Small intestine (tissue), 7 donors: Measurements from ENCODE around the gene SLC4A2. TPM values are rescaled to one million over a fixed set of nuclear protein-coding genes. Genes with fewer than 3 reads are reported as not detected.
A peak's percentile ranks its signal among the peaks of the same experiment; 100 is the strongest.

Experiments
- DNase-seq, 2 donors: peaks; one replicate each; pipeline versions ENCODE4 v3.0.0 to v3.0.0-alpha.2; 2013
- FAIRE-seq: peaks from 2 replicates; lab custom pipeline; 2012; peaks lifted over from hg19 to GRCh38; lab: Jason Lieb, UNC
- H3K27ac ChIP-seq, 3 donors: one replicate each; pipeline ENCODE4 v1.5.1; 2013; ENCODE audit warnings: low read length in 2 of 3, mild to moderate bottlenecking in 2 of 3, control low read depth in 1 of 3, inconsistent platforms in 1 of 3, low read depth in 1 of 3, moderate library complexity in 1 of 3
- H3K27me3 ChIP-seq, 3 donors: one replicate each; pipeline ENCODE4 v1.6.1; 2013; ENCODE audit warnings: low read length in 3 of 3, inconsistent platforms in 1 of 3; ENCODE audit not compliant: control insufficient read depth in 3 of 3, insufficient read depth in 3 of 3
- H3K36me3 ChIP-seq, 3 donors: one replicate each; pipeline ENCODE4 v1.6.1; 2013; ENCODE audit warnings: low read length in 3 of 3, inconsistent platforms in 1 of 3, low read depth in 1 of 3, mild to moderate bottlenecking in 1 of 3, moderate library complexity in 1 of 3; ENCODE audit not compliant: control insufficient read depth in 3 of 3, insufficient read depth in 2 of 3
- H3K4me1 ChIP-seq, 3 donors: one replicate each; pipeline ENCODE4 v1.6.1; 2013; ENCODE audit warnings: low read length in 2 of 3, inconsistent platforms in 1 of 3, low read depth in 1 of 3, mild to moderate bottlenecking in 1 of 3, moderate library complexity in 1 of 3; ENCODE audit not compliant: control insufficient read depth in 3 of 3, insufficient read depth in 2 of 3
- H3K4me3 ChIP-seq, 3 donors: one replicate each; pipeline ENCODE4 v1.5.1; 2013; ENCODE audit warnings: low read length in 3 of 3, control low read depth in 1 of 3, inconsistent platforms in 1 of 3, low read depth in 1 of 3, mild to moderate bottlenecking in 1 of 3, moderate library complexity in 1 of 3
- H3K9me3 ChIP-seq, 2 donors: one replicate each; pipeline ENCODE4 v1.6.1; 2013; ENCODE audit warnings: low read depth in 1 of 2, low read length in 1 of 2; ENCODE audit not compliant: control insufficient read depth in 2 of 2, insufficient read depth in 1 of 2
- WGBS, 3 donors: extraction: QIAGEN DNeasy Blood & Tissue Kit; methylation state at CpG; one replicate each; pipeline ENCODE4 v1.1.7; 2013; 5-methylcytosine and 5-hydroxymethylcytosine counted together
- polyA plus RNA-seq, 4 donors: library from polyadenylated mRNA; stranded (reverse) in 3 of 4; unstranded in 1 of 4; fragments of 200-250 nt in 3 of 4; fragments of 120-200 nt in 1 of 4; gene quantifications; one replicate each; pipeline versions ENCODE4 v1.2.1 to v1.2.3, GENCODE V29; 2013
- donor health status: healthy with polysubstance abuse.
- donor health status: control.
- donor health status: control.
- donor health status: Bipolar disorder and iron deficiency.
- donor health status: healthy.

The SLC4A2 gene
- polyA plus RNA-seq, 4 donors, result 91.5 to 132 (median 103) TPM

DNA sequence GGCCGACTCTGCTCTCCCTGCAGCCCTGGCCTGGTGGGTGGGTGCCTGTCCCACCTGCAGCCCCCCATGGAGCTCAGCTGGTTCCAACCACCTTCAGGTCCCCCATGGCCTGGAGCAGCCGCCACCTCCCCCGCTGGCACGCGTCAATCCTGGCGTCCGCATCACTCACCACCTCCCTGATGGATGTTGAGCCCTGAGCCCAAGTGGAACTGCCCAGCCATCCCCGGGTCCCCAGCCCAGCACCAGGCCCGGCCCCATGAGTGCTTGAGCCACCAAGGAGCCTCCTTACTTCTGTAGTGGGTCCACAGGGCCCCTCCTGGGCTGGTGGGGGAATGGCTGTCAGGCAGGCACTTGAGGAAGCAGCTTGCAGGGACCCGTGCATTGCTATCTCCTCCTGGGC, 41.5 kb downstream of the SLC4A2 start:
- Histone ChIP-seq H3K27me3 (no peaks in the 10 kb centered on the region), H3K9me3 (no peaks in the 10 kb centered on the region), H3K27ac (no peak overlapping the region), H3K36me3 (peaks cover 0 to 41% (median 0%) of the 10 kb centered on the region in 3 donors), H3K4me1 (peaks cover 0 to 2% (median 0%) of the 10 kb centered on the region in 3 donors), H3K4me3 (no peak overlapping the region)
- 90 to 92% (median 91%) methylated on average over 10 of the region's 10 CpGs for WGBS, 3 donors
- FAIRE-seq (no peak), DNase-seq (no peak)

DNA sequence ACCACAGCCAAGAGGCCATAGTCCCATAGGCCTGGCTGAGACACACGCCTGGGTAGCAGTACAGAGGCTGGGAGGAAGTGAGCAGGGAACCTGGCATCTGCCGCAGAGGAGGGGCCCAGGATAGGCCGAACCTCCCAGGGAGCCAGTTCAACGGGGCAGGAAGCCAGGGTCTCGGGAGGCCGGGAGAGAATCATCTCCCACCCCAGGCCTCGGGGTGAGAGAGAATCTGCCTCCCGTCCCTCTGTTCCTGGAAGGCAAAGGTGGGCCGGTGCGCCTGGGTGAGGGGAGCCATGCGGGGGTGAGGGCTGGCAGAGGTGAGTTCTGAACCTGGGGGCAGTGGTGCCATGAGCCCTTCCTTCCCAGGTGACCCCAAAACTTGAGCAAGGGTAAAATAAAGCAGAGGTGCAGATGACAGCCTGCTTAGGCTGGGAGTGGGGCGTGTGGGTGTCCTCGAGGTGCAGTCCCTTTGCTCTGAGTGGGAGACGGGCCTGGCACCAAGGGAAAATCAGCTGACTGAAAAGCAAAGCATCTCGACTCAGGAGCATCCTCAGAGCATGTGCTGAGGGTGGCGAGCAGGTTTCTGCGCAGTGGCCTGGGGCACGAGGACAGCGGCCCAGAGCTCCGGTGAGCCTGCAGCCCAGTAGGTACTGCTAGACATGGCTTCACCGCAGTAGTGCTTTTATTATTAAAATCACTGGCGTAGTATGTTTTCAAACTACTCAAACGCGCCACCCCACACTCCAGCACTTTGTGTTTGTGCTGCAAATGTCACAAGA, 42.4 kb downstream of the SLC4A2 start:
- no peak overlapping the region for H3K27ac ChIP-seq
- H3K9me3 ChIP-seq, result no peaks in the 10 kb centered on the region
- no peak overlapping the region for H3K4me3 ChIP-seq
- no peak for DNase-seq
- no peaks in the 10 kb centered on the region for H3K27me3 ChIP-seq
- FAIRE-seq, result no peak
- WGBS, 3 donors, result 84 to 92% (median 91%) methylated on average over 24 of the region's 24 CpGs
- peaks cover 0 to 42% (median 0%) of the 10 kb centered on the region in 3 donors for H3K36me3 ChIP-seq
- peaks cover 0 to 2% (median 0%) of the 10 kb centered on the region in 3 donors for H3K4me1 ChIP-seq

DNA sequence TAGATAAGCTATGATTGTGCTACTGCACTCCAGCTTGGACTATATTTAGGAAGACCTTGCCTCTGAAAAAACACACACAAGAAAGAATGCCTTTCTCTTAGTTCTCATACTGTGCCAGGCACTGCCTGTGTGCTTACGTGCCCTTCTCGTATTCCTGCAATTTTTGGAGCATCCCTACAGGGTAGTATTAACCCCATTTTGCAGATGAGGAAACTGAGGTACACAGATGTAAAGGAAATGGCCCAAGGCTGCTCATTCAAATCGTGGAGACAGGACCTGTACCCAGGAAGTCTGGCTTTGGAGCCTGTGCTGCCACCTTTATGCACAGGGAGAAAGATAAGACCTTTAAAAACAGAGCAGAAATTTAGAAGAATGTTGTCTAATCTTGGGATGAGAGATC, 43.6 kb downstream of the SLC4A2 start:
- Histone ChIP-seq H3K27ac (no peak overlapping the region), H3K4me3 (no peak overlapping the region), H3K9me3 (no peaks in the 10 kb centered on the region), H3K4me1 (peaks cover 0 to 2% (median 0%) of the 10 kb centered on the region in 3 donors), H3K27me3 (no peaks in the 10 kb centered on the region), H3K36me3 (peaks cover 0 to 37% (median 0%) of the 10 kb centered on the region in 3 donors)
- no peak for DNase-seq
- FAIRE-seq, result no peak
- 79 to 85% (median 80%) methylated on average over 3 of the region's 3 CpGs for WGBS, 3 donors

DNA sequence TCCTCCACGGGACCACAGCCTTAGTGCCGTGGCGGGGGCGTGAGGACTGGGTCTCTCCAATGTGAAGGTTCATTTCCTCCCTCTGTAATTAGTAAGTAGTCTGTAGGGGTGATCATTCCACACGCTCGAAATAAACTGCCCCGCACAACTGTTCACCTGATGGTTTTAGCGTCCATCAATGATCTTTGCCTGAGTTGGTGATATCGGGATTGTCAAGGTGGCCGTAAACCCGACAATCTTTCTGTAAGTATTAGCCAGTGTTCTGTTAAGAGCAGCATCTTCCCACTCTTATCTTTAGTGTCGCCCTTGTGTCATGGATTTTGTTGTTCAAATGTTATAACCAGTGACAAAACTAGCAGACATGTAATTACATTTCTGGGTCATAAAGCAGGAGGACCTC, 44.6 kb downstream of the SLC4A2 start:
- FAIRE-seq, result no peak
- WGBS, 3 donors, result 83 to 88% (median 88%) methylated on average over 12 of the region's 12 CpGs

DNA sequence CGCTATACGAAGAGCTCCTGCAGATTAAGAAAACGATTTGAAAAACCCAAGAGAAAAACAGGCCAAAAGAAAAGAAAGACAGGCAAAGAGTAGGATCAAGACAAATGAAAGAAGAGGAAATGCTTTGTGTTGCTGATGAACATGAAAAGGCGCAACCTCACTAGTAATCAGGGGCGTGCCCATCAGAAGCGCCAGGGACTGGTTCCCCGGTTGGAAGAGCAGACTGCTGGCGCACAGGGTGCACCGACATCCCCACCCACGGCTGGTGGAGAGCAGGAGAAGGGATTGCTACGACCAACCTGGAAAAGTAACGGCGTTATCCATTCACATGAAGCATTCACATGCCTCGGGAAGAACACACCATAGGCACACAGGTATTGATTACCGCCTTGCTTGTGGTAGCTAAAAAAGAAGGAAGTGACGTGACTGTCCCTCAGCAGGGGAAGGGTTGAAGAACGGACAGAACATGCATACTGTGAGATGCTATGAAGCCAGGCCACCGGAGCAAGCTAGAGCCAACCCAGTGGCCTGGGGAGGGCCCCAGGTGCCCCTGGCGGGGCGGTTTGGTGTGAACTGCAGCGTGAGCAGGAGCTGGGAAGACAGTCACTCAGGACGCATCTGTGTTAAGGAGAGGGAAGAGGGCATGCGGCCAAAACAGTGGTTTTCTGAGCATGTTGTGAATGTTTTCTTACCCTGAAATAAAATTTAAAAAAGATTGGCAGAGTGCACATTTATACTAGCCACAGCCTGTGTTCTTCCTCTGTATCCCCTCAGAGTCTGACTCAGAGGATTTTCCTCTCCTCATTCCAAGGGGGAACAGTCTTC, 45.2 kb downstream of the SLC4A2 start:
- Histone ChIP-seq H3K27me3 (no peaks in the 10 kb centered on the region), H3K27ac (no peak overlapping the region), H3K36me3 (peaks cover 0 to 36% (median 0%) of the 10 kb centered on the region in 3 donors), H3K9me3 (no peaks in the 10 kb centered on the region), H3K4me3 (no peak overlapping the region), H3K4me1 (no peaks in the 10 kb centered on the region)
- FAIRE-seq (no peak), DNase-seq (no peak)
- WGBS, 3 donors, result 78 to 88% (median 85%) methylated on average over 23 of the region's 23 CpGs

More for the DNA sequence above, 44.6 kb downstream of the SLC4A2 start:
- no peaks in the 10 kb centered on the region for H3K27me3 ChIP-seq
- H3K9me3 ChIP-seq, result no peaks in the 10 kb centered on the region
- peaks cover 0 to 36% (median 0%) of the 10 kb centered on the region in 3 donors for H3K36me3 ChIP-seq
- peaks cover 0 to 2% (median 0%) of the 10 kb centered on the region in 3 donors for H3K4me1 ChIP-seq
- DNase-seq, result no peak
- no peak overlapping the region for H3K4me3 ChIP-seq
- no peak overlapping the region for H3K27ac ChIP-seq

DNA sequence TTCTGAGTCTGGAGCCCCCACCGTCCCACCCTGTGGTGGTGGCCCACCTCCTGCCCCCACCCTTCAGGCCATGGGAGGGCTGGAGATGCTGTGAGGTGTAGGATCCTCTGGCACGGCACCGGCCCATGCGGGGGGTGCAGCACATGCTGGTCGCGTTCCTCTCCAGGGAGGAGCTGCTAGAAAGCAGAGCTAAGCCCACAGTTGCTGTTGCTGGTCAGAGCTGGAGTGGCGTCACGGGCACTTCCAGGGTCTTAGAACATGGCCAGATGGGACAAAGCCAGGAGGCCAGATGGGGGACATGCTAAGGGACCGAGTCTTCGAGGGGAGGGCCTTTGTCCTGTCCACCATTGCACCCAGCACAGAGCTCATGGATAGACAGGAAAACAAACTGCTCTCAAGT, 48.5 kb downstream of the SLC4A2 start:
- no peaks in the 10 kb centered on the region for H3K4me1 ChIP-seq
- DNase-seq (no peak), FAIRE-seq (no peak)
- no peaks in the 10 kb centered on the region for H3K9me3 ChIP-seq
- H3K4me3 ChIP-seq, result no peak overlapping the region
- H3K27ac ChIP-seq, result no peak overlapping the region
- H3K36me3 ChIP-seq, result peaks cover 0 to 25% (median 0%) of the 10 kb centered on the region in 3 donors
- WGBS, 3 donors, result 89 to 91% (median 90%) methylated on average over 10 of the region's 10 CpGs
- no peaks in the 10 kb centered on the region for H3K27me3 ChIP-seq

DNA sequence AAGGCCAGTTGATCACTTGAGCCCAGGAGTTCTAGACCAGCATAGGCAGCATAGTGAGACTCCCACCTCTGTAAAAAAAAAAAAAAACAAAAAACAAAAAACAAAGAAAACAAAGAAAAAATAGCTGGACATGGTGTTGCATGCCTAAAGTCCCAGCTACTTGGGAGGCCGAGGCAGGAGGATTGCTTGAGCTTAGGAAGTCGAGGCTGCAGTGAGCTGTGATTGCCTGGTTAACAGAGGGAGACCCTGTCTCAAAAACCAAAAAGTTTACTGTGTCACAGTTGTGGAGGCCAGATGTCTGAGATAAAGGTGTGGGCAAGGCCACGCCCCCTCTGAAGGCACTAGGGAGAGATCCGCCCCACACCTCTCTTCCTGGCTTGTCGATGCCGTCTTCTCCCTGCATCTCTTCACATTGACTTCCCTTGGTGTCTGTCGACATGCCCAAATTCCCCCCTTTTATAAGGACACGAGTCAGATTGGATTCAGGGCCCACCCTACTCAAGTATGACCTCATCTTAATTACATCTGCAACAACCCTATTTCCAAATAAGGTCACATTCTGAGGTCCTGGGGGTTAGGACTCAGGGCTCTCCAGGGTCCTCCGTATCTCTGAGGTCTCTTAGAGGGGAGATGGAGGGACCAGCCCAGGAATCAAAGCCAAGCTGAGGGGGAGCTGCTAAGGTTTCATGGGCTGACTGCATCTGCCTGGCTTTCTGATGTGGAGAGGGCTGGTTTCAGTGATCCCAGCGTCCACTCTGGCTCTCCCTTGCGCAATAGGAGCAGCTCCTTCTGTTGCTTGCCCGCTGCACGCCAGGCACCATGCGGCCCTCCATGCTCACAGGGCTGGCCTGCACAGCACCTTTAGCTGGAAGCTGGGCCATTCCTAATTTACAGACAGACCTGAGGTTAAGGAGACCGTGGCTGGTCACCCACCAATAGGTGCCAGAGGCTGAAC, 50.0 kb downstream of the SLC4A2 start:
- Histone ChIP-seq H3K36me3 (peaks cover 0 to 38% (median 0%) of the 10 kb centered on the region in 3 donors), H3K4me1 (peaks cover 0 to 10% (median 0%) of the 10 kb centered on the region in 3 donors), H3K4me3 (no peak overlapping the region), H3K9me3 (no peaks in the 10 kb centered on the region), H3K27me3 (peaks cover 0 to 5% (median 0%) of the 10 kb centered on the region in 3 donors), H3K27ac (peak overlapping the region in 1 of 3 donors; percentile 62)
- no peak for DNase-seq
- no peak for FAIRE-seq
- WGBS, 3 donors, result 72 to 76% (median 74%) methylated on average over 15 of the region's 15 CpGs
